ENCODE results near the gene CACNA1C. TPM values are rescaled to one million over a fixed set of nuclear protein-coding genes. Genes with fewer than 3 reads are reported as not detected.

The CACNA1C gene
- total and polyA plus RNA-seq, 2 donors: 0.71 TPM

DNA sequence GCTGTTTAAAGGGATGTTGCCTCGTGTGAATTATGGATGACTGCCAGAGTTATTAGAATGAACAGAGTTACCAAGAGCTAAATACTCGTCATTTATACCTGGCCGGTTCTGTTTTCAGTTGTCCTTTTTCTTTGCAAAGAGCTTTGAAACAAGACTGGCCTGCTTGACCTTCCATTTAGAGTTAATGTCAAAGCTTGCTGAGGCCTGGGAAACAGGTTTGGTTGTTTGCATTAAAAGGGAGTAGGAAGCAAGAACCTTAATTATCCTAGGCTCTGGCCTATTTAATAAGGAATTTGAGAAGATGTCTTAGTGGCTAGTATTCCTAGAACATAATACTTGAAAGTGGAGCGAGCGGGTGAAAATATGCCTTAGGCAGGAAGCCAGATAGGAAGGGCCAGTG, 233.3 kb downstream of the CACNA1C start:
- Histone ChIP-seq H3K27me3 (ENCODE audit: control insufficient read depth in 2 of 2, insufficient read depth in 1 of 2, low read length in 1 of 2) (no peaks in the 10 kb centered on the region), H3K9me3 (ENCODE audit: control insufficient read depth in 2 of 2, insufficient read depth in 1 of 2, low read length in 1 of 2) (no peaks in the 10 kb centered on the region), H3K4me3 (ENCODE audit: low read length in 2 of 2) (no peak overlapping the region), H3K27ac (ENCODE audit: low read depth in 1 of 2, low read length in 1 of 2) (no peak overlapping the region), H3K36me3 (ENCODE audit: control insufficient read depth in 2 of 2, insufficient read depth in 2 of 2, low read length in 1 of 2) (no peaks in the 10 kb centered on the region), H3K4me1 (ENCODE audit: control insufficient read depth in 2 of 2, insufficient read depth in 2 of 2, low read length in 2 of 2) (peaks cover 5 to 36% of the 10 kb centered on the region in 2 donors)
- no peak for DNase-seq (ENCODE audit: low read depth in 6 of 9, low spot score in 9 of 9)
- 89% methylated on average over 5 of the region's 5 CpGs for WGBS

DNA sequence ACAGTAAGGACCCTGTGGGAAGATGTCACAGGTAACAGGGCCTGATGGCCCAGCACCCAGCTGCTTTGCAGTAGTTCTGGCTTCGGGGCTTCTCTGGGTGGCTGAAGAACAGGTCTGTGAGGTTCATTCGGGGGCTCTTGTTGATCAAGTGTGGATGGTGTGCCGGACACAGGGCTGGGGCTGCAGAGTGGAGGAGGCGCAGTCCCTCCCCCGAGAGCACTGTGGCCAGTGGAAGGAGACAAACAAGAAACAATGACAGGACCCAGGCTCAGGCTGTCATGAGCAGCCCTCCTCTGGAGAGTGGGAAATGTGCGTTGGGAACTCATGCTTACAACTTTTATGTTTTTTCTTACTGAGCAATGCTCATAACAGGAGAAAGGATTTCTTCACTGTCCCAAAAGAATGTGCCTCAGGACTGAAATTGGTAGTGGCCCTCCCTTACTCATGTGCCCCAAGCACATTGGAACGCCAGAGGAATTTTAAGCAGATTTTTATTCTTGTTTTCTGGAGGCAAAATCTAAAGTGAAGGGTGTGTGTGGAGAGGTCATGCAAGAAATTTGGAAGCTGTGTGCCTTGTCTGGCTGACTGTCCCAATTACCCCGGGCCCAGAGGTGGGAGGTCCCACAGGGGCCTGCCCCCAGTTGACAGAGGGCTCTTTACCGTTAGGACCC, 233.8 kb downstream of the CACNA1C start:
- WGBS: 95% methylated on average over 9 of the region's 9 CpGs
- Histone ChIP-seq H3K27ac (ENCODE audit: low read depth in 1 of 2, low read length in 1 of 2) (no peak overlapping the region), H3K27me3 (ENCODE audit: control insufficient read depth in 2 of 2, insufficient read depth in 1 of 2, low read length in 1 of 2) (no peaks in the 10 kb centered on the region), H3K4me3 (ENCODE audit: low read length in 2 of 2) (no peak overlapping the region), H3K4me1 (ENCODE audit: control insufficient read depth in 2 of 2, insufficient read depth in 2 of 2, low read length in 2 of 2) (peaks cover 5 to 36% of the 10 kb centered on the region in 2 donors), H3K36me3 (ENCODE audit: control insufficient read depth in 2 of 2, insufficient read depth in 2 of 2, low read length in 1 of 2) (no peaks in the 10 kb centered on the region), H3K9me3 (ENCODE audit: control insufficient read depth in 2 of 2, insufficient read depth in 1 of 2, low read length in 1 of 2) (no peaks in the 10 kb centered on the region)
- DNase-seq (ENCODE audit: low read depth in 6 of 9, low spot score in 9 of 9): no peak

DNA sequence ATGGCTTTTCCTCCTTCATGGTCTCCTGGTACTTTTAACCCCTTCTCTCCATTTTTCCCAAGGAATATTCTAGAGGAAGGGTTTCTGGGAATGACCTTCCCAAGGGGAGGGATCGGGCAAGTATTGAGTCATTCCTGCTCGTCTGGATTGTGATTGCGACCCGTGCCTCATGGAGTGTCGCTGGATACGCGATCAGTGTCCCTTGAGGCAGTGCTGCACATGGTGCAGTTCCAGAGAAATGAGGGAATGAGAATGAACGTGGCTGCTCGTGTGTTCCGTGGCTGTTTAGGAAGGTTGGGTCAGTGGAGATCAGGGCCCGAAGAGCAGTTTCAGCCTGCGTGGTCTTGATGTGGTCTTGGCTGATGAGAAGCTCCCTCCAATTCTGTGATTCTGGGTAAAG, 234.4 kb downstream of the CACNA1C start:
- H3K36me3 ChIP-seq (ENCODE audit: control insufficient read depth in 2 of 2, insufficient read depth in 2 of 2, low read length in 1 of 2): no peaks in the 10 kb centered on the region
- no peak for DNase-seq (ENCODE audit: low read depth in 6 of 9, low spot score in 9 of 9)
- whole genome bisulfite sequencing: 98% methylated on average over 12 of the region's 12 CpGs
- H3K4me3 ChIP-seq (ENCODE audit: low read length in 2 of 2): no peak overlapping the region
- H3K4me1 ChIP-seq (ENCODE audit: control insufficient read depth in 2 of 2, insufficient read depth in 2 of 2, low read length in 2 of 2): peaks cover 5 to 34% of the 10 kb centered on the region in 2 donors
- H3K27me3 ChIP-seq (ENCODE audit: control insufficient read depth in 2 of 2, insufficient read depth in 1 of 2, low read length in 1 of 2): no peaks in the 10 kb centered on the region
- no peak overlapping the region for H3K27ac ChIP-seq (ENCODE audit: low read depth in 1 of 2, low read length in 1 of 2)
- H3K9me3 ChIP-seq (ENCODE audit: control insufficient read depth in 2 of 2, insufficient read depth in 1 of 2, low read length in 1 of 2): no peaks in the 10 kb centered on the region

DNA sequence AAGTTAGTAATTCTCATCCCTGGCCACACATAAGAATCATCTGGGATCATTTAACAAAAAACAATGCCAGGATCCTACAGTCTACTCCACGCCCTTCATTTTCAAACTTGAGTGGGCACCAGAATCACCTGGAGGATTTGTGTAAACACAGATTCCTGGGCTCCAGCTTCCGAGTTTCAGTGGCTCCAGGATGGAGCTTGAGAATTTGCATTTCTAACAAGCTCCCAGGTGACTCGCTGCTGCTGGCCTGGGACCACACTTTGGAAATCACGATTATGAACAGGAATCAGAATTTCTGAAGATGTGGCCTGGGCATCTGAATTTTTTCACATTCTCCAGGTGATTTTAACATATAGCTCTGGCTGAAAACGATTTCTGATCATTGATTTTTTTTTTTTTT, 234.8 kb downstream of the CACNA1C start:
- Histone ChIP-seq H3K9me3 (ENCODE audit: control insufficient read depth in 2 of 2, insufficient read depth in 1 of 2, low read length in 1 of 2) (no peaks in the 10 kb centered on the region), H3K4me3 (ENCODE audit: low read length in 2 of 2) (no peak overlapping the region), H3K27ac (ENCODE audit: low read depth in 1 of 2, low read length in 1 of 2) (no peak overlapping the region), H3K36me3 (ENCODE audit: control insufficient read depth in 2 of 2, insufficient read depth in 2 of 2, low read length in 1 of 2) (no peaks in the 10 kb centered on the region), H3K27me3 (ENCODE audit: control insufficient read depth in 2 of 2, insufficient read depth in 1 of 2, low read length in 1 of 2) (no peaks in the 10 kb centered on the region), H3K4me1 (ENCODE audit: control insufficient read depth in 2 of 2, insufficient read depth in 2 of 2, low read length in 2 of 2) (peaks cover 5 to 31% of the 10 kb centered on the region in 2 donors)
- DNase-seq (ENCODE audit: low read depth in 6 of 9, low spot score in 9 of 9): no peak
- 89% methylated on average over 5 of the region's 5 CpGs for WGBS

DNA sequence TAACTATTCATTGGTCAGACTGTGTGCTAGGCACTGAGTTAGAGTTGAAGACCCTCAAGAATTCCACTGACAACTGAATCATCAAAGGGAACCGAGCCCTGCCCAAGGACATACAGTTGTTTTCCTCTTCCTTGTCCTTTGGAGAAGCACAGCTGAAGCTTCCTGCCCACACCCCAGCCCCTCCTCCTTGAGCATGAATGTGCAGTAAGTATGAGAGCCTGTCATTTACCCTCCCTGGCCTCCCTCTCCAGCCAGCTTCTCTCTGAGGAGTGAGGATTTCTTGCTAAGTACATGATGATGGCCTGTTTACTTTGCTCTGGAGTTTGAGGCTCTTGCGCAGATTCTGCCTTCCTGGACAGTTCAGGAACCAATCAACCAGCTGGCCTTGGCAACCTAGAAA, 235.2 kb downstream of the CACNA1C start:
- H3K27ac ChIP-seq (ENCODE audit: low read depth in 1 of 2, low read length in 1 of 2): no peak overlapping the region
- no peak overlapping the region for H3K4me3 ChIP-seq (ENCODE audit: low read length in 2 of 2)
- H3K36me3 ChIP-seq (ENCODE audit: control insufficient read depth in 2 of 2, insufficient read depth in 2 of 2, low read length in 1 of 2): no peaks in the 10 kb centered on the region
- no peaks in the 10 kb centered on the region for H3K9me3 ChIP-seq (ENCODE audit: control insufficient read depth in 2 of 2, insufficient read depth in 1 of 2, low read length in 1 of 2)
- H3K27me3 ChIP-seq (ENCODE audit: control insufficient read depth in 2 of 2, insufficient read depth in 1 of 2, low read length in 1 of 2): no peaks in the 10 kb centered on the region
- WGBS: 53% methylated on average over 2 of the region's 2 CpGs
- DNase-seq (ENCODE audit: low read depth in 6 of 9, low spot score in 9 of 9): peak in 1 of 9 donors; percentile 16
- peaks cover 5 to 31% of the 10 kb centered on the region in 2 donors for H3K4me1 ChIP-seq (ENCODE audit: control insufficient read depth in 2 of 2, insufficient read depth in 2 of 2, low read length in 2 of 2)

DNA sequence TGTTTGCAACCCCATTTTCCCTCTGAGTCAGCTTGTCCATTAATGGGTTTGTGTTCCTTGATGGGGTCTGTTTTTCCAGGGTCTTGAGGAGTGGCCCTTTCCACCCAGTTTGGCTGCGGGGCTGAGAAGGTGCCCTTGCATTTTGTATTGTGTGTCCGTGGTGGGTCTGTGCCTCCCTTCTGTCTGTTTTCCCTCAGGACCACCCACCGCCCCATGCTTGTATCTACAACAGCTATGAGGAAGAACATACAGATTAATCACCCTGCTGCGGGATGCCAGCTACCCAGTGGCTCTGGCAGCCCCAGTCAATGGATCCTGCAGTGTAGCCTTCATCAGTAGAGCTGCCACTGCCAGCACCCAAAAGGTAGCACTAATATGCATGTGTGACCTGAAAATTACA, 235.7 kb downstream of the CACNA1C start:
- Histone ChIP-seq H3K4me1 (ENCODE audit: control insufficient read depth in 2 of 2, insufficient read depth in 2 of 2, low read length in 2 of 2) (peaks cover 5 to 27% of the 10 kb centered on the region in 2 donors), H3K36me3 (ENCODE audit: control insufficient read depth in 2 of 2, insufficient read depth in 2 of 2, low read length in 1 of 2) (no peaks in the 10 kb centered on the region), H3K4me3 (ENCODE audit: low read length in 2 of 2) (no peak overlapping the region), H3K27me3 (ENCODE audit: control insufficient read depth in 2 of 2, insufficient read depth in 1 of 2, low read length in 1 of 2) (no peaks in the 10 kb centered on the region), H3K9me3 (ENCODE audit: control insufficient read depth in 2 of 2, insufficient read depth in 1 of 2, low read length in 1 of 2) (no peaks in the 10 kb centered on the region), H3K27ac (ENCODE audit: low read depth in 1 of 2, low read length in 1 of 2) (no peak overlapping the region)
- WGBS: 97% methylated on average over 4 of the region's 4 CpGs
- no peak for DNase-seq (ENCODE audit: low read depth in 6 of 9, low spot score in 9 of 9)

DNA sequence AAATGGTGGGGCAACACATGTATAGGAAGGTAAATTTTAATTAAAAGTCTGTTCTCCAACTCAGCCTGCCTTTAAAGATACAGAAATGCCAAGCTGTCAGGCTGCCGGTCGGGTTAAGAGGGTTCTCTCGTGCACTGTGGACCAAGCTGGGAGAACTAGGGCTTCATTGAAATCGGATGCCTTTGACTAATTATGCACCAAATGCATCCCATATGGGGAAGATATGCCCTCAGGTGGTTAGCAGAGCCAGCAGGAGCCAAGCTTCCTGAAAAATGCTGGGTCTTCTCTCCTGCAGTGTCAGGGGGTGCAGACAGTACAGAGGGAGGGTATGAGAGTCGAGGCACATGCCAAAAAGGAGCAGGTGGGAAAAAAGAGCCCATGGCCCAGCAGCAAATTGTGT, 236.1 kb downstream of the CACNA1C start:
- no peak overlapping the region for H3K27ac ChIP-seq (ENCODE audit: low read depth in 1 of 2, low read length in 1 of 2)
- 90% methylated on average over 5 of the region's 5 CpGs for WGBS
- H3K4me1 ChIP-seq (ENCODE audit: control insufficient read depth in 2 of 2, insufficient read depth in 2 of 2, low read length in 2 of 2): peaks cover 3 to 23% of the 10 kb centered on the region in 2 donors
- H3K9me3 ChIP-seq (ENCODE audit: control insufficient read depth in 2 of 2, insufficient read depth in 1 of 2, low read length in 1 of 2): no peaks in the 10 kb centered on the region
- no peaks in the 10 kb centered on the region for H3K27me3 ChIP-seq (ENCODE audit: control insufficient read depth in 2 of 2, insufficient read depth in 1 of 2, low read length in 1 of 2)
- DNase-seq (ENCODE audit: low read depth in 6 of 9, low spot score in 9 of 9): no peak
- no peak overlapping the region for H3K4me3 ChIP-seq (ENCODE audit: low read length in 2 of 2)
- no peaks in the 10 kb centered on the region for H3K36me3 ChIP-seq (ENCODE audit: control insufficient read depth in 2 of 2, insufficient read depth in 2 of 2, low read length in 1 of 2)

DNA sequence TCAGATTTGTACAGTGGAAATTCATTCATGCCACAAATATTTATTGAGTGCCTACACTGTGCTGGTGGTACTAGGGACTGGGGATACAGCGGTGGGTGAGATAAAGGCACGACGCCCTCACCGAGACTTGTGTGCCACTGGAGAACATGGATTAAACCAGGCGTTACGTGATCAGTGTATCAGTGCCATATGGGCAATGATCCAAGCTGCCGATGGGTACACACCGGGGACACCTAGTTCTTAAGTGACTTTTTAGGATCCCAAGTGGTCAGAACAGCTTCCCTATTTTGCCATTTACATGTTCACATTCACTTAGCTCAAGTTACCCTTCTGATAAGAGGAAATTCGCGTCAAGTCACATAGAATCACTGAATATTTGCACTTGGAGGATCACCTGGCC, 236.7 kb downstream of the CACNA1C start:
- H3K9me3 ChIP-seq (ENCODE audit: control insufficient read depth in 2 of 2, insufficient read depth in 1 of 2, low read length in 1 of 2): no peaks in the 10 kb centered on the region
- DNase-seq (ENCODE audit: low read depth in 6 of 9, low spot score in 9 of 9): no peak
- no peaks in the 10 kb centered on the region for H3K36me3 ChIP-seq (ENCODE audit: control insufficient read depth in 2 of 2, insufficient read depth in 2 of 2, low read length in 1 of 2)
- H3K4me1 ChIP-seq (ENCODE audit: control insufficient read depth in 2 of 2, insufficient read depth in 2 of 2, low read length in 2 of 2): peaks cover 0 to 19% of the 10 kb centered on the region in 2 donors
- no peak overlapping the region for H3K27ac ChIP-seq (ENCODE audit: low read depth in 1 of 2, low read length in 1 of 2)
- no peaks in the 10 kb centered on the region for H3K27me3 ChIP-seq (ENCODE audit: control insufficient read depth in 2 of 2, insufficient read depth in 1 of 2, low read length in 1 of 2)
- H3K4me3 ChIP-seq (ENCODE audit: low read length in 2 of 2): no peak overlapping the region
- 97% methylated on average over 10 of the region's 10 CpGs for WGBS

DNA sequence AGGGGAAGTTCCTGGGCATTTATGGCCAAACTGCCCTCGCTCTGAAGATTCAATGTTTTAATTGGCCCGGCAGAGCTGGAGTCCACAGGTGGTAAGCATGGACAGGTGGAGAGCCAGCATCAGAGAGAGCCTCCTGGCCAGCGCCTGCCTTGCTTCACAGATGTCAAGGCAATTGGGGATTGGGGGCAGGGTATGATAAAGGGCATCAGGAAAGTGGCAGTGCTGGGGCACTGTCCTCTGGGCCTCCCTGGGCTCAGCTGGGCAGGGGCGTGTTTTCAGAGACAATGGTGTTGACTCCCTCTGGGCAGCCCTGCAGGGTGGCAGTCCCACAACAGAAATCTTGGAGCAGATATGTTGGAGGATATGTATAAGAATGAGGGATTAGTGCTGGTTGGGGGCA, 237.3 kb downstream of the CACNA1C start:
- Histone ChIP-seq H3K27ac (ENCODE audit: low read depth in 1 of 2, low read length in 1 of 2) (no peak overlapping the region), H3K36me3 (ENCODE audit: control insufficient read depth in 2 of 2, insufficient read depth in 2 of 2, low read length in 1 of 2) (no peaks in the 10 kb centered on the region), H3K4me3 (ENCODE audit: low read length in 2 of 2) (no peak overlapping the region), H3K27me3 (ENCODE audit: control insufficient read depth in 2 of 2, insufficient read depth in 1 of 2, low read length in 1 of 2) (no peaks in the 10 kb centered on the region), H3K9me3 (ENCODE audit: control insufficient read depth in 2 of 2, insufficient read depth in 1 of 2, low read length in 1 of 2) (no peaks in the 10 kb centered on the region), H3K4me1 (ENCODE audit: control insufficient read depth in 2 of 2, insufficient read depth in 2 of 2, low read length in 2 of 2) (peaks cover 3 to 19% of the 10 kb centered on the region in 2 donors)
- WGBS: 98% methylated on average over 4 of the region's 4 CpGs
- no peak for DNase-seq (ENCODE audit: low read depth in 6 of 9, low spot score in 9 of 9)

Data from thymus (tissue), 11 donors.